Right cardiac atrium (tissue), 5 donors: ENCODE measurements around the gene WDR11. TPM values are rescaled to one million over a fixed set of nuclear protein-coding genes. Genes with fewer than 3 reads are reported as not detected.

Experiments
- ATAC-seq, 2 donors: fragments of 200-7000 bp; cut with Tn5 transposase; one replicate each; pipeline versions ENCODE4 v1.8.0 to v1.9.1; 2020; ENCODE audit warnings: moderate library complexity in 2 of 2, mild to moderate bottlenecking in 1 of 2
- DNase-seq, 3 donors: peaks; one replicate each; pipeline ENCODE4 v3.0.0-alpha.2; 2020
- H3K27ac ChIP-seq: one replicate; pipeline ENCODE4 v1.5.1; 2013; ENCODE audit warnings: mild to moderate bottlenecking, low read length, control low read depth, moderate library complexity
- H3K27me3 ChIP-seq: one replicate; pipeline ENCODE4 v1.6.1; 2013; ENCODE audit not compliant: control insufficient read depth, insufficient read depth
- H3K4me1 ChIP-seq: one replicate; pipeline ENCODE4 v1.6.1; 2013; ENCODE audit warnings: low read length; ENCODE audit not compliant: control insufficient read depth, insufficient read depth
- H3K4me3 ChIP-seq: one replicate; pipeline ENCODE4 v1.5.1; 2013; ENCODE audit warnings: low read length, control low read depth
- H3K9me3 ChIP-seq: one replicate; pipeline ENCODE4 v1.6.1; 2013; ENCODE audit warnings: low read length; ENCODE audit not compliant: control insufficient read depth
- WGBS: extraction: QIAGEN DNeasy Blood & Tissue Kit; methylation state at CpG from one replicate; pipeline ENCODE4 v1.1.7; 2013; 5-methylcytosine and 5-hydroxymethylcytosine counted together
- intact Hi-C, 4 donors: fragments of 100-400 bp; cut with DNase I; formaldehyde crosslinking; loops; one replicate each; pipeline versions ENCODE4 v1.11.0 to v1.14.0; 2022 to 2023
- polyA plus RNA-seq: library from polyadenylated mRNA; stranded (reverse); fragments of 200-250 nt; gene quantifications from one replicate; pipeline ENCODE4 v1.2.3, GENCODE V29; 2013
- total RNA-seq, 4 donors: library from RNA; stranded (reverse); fragmentation: NEBNext Ultra II Directional; extraction: Animal tissue kit (Norgen Biotek cat#: 25700); gene quantifications; one replicate each; pipeline ENCODE4 v1.2.1, GENCODE V29; 2021
- donor health status: healthy with polysubstance abuse.
- donor health status: DM: no; HTN: yes; CAD: no.
- donor health status: DM: no; HTN: no; CAD: no.
- donor health status: DM: no; HTN: yes; CAD: no; lungs with severe emphysema.
- donor health status: DM: yes; HTN: yes; CAD: no.

The WDR11 gene
- total and polyA plus RNA-seq, 5 donors, result 10.2 to 21.9 (median 16.7) TPM

DNA sequence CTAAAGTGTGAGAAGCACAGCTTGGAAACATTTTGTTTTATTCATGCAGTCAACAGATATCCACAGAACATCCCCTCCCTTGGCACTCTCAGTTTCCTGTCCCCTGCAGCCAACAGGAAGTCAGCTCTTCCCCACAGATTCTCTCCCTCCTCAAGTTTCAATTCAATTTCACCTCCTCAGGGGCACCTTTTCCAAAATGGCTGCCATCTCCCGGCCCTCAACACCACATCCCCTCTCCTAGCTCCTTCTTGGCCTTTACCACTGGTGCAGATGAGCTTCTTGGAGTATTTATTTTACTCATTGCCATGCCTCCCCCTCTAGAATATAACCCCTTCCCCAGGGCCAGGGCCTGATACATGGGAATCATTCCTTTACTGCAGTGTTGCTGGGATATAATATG lies 94.0 kb downstream of the WDR11 start:
- ATAC-seq (no peak), DNase-seq (no peak)
- intact Hi-C loops, result loop anchor here (5.0 to 10.0 kb wide), 8 partner anchors 650 to 950 kb away; partner anchors contain the start of gene FGFR2 (in 2 of the 4)
- Histone ChIP-seq H3K4me3 (no peak overlapping the region), H3K27ac (no peak overlapping the region), H3K9me3 (no peaks in the 10 kb centered on the region), H3K27me3 (no peaks in the 10 kb centered on the region), H3K4me1 (no peaks in the 10 kb centered on the region)
- 95% methylated on average over 1 of the region's 1 CpG for WGBS

DNA sequence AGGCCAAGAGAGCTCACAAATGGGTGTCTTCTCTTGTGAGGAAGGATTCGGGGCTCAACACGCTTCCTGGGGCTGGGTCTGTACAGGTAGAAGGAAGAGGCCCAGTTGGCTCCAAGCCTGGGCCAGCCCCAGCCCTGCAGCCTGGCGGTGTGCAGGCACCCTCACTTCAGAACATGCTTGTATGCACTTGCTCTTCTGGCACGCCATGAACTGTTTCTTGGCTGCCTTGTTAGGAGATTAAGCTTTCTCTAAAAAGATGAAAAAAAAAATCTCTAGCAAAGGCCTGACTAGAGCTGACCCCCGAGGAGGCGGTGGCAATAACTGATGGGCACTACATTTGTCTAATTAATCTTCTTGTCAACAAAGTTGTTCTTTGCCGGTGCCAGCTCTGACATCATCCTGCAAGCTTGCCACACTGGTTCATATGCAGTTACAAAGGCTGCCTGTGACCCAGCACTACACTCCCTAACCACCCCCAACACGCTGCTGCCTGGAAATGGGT lies 94.7 kb downstream of the WDR11 start:
- no peaks in the 10 kb centered on the region for H3K27me3 ChIP-seq
- 48% methylated on average over 8 of the region's 8 CpGs for WGBS
- intact Hi-C loops, result loop anchor here (5.0 to 10.0 kb wide), 8 partner anchors 649 to 949 kb away; partner anchors contain the start of gene FGFR2 (in 2 of the 4)
- no peak overlapping the region for H3K4me3 ChIP-seq
- peak; percentile 61 to 63 for ATAC-seq
- no peak overlapping the region for H3K27ac ChIP-seq
- H3K4me1 ChIP-seq, result no peaks in the 10 kb centered on the region
- H3K9me3 ChIP-seq, result no peaks in the 10 kb centered on the region
- peak in 2 of 3 donors; percentile 77 to 82 for DNase-seq

DNA sequence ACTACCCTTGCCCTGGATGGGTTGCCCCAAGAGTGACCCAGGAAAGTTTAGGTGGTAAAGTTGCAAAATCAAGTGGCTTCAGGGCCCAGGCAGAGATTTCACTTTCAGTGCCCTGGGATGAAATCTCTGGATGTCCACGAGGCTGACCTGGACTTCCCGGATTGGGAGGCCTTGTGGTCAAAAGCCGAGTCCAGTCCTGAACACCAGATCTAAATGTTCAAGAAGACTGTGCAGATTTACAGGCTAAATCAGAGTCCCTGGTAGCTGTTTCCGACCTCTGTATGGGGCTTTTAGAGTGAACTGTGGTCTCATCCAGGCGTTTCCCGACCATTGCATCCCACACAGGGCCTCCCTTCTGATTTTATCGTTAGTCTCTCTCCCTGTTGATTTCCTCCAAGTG lies 95.3 kb downstream of the WDR11 start:
- no peak overlapping the region for H3K27ac ChIP-seq
- no peaks in the 10 kb centered on the region for H3K9me3 ChIP-seq
- no peak for ATAC-seq
- WGBS, result 58% methylated on average over 7 of the region's 7 CpGs
- intact Hi-C loops, result loop anchor here (5.0 to 10.0 kb wide), 8 partner anchors 648 to 948 kb away; partner anchors contain the start of gene FGFR2 (in 2 of the 4)
- DNase-seq, result no peak
- no peaks in the 10 kb centered on the region for H3K4me1 ChIP-seq
- no peaks in the 10 kb centered on the region for H3K27me3 ChIP-seq
- H3K4me3 ChIP-seq, result no peak overlapping the region

DNA sequence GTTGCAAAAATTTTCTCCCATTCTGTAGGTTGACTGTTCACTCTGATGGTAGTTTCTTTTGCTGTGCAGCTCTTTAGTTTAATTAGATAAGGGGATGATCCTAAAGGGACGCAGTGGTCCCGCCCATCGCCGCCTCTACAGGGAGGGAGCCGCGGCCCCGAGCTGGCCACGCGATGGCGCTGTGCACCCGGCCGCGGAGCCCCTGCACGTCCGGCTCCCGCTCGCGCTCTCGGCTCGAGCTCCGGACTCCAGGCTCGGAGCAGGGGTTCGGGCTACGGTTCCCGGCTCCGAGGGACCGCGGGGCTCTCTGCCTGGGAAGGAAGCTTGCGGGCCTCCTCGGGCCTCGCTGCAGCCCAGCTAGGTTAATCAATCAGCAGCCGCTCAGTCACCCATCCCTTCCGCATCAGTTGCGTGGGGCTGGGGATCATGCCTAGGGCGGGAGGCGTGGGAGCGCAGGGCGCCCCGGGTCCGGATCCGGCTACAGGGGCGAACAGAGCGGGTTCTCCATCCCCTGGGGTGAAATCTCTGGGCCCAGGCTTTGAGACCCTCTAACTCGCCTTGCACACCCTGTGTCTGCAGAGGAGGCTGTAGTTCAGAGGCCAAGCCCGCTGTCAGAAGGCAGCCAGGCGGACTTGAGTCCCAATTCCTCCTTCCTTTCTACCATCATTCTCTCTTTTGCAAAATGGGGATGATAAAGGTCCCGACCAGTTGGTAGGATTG lies 97.9 kb downstream of the WDR11 start:
- Histone ChIP-seq H3K4me1 (no peaks in the 10 kb centered on the region), H3K4me3 (peak overlapping the region; percentile 41), H3K9me3 (peaks cover 2% of the 10 kb centered on the region), H3K27me3 (no peaks in the 10 kb centered on the region), H3K27ac (no peak overlapping the region)
- DNase-seq (peak; percentile 76 to 92 (median 89)), ATAC-seq (peak; percentile 94 to 96)
- intact Hi-C loops, result loop anchor here (5.0 to 10.0 kb wide), 8 partner anchors 646 to 946 kb away; partner anchors contain the start of gene FGFR2 (in 2 of the 4)
- 2% methylated on average over 47 of the region's 47 CpGs for WGBS

DNA sequence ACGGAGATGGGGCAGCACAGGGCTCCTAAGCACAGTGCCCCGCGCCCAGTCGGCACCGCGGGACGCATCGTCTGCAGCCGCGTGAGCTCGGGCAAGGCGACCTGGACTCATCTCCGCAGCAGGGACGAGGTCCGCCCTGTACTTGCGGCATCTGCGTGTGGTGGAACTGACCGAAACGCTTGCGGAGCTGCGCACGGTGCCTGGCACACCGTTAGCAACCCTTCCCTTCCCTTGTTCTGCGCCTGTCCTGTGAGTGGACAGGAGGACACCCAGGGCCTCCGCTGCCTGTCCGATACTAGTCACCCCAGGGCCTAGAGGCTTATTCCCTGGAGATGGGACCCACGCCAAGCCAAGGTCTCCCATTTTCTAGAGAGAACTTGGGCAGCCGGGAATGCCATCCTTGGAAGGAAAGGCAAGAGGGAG lies 98.5 kb downstream of the WDR11 start:
- DNase-seq (peak in 1 of 3 donors; percentile 53), ATAC-seq (peak; percentile 8 to 58)
- 17% methylated on average over 28 of the region's 28 CpGs for WGBS
- intact Hi-C loops, result loop anchor here (5.0 to 10.0 kb wide), 8 partner anchors 645 to 945 kb away; partner anchors contain the start of gene FGFR2 (in 2 of the 4)
- Histone ChIP-seq H3K4me3 (peak overlapping the region; percentile 41), H3K27ac (no peak overlapping the region), H3K27me3 (no peaks in the 10 kb centered on the region), H3K9me3 (peaks cover 2% of the 10 kb centered on the region), H3K4me1 (no peaks in the 10 kb centered on the region)

DNA sequence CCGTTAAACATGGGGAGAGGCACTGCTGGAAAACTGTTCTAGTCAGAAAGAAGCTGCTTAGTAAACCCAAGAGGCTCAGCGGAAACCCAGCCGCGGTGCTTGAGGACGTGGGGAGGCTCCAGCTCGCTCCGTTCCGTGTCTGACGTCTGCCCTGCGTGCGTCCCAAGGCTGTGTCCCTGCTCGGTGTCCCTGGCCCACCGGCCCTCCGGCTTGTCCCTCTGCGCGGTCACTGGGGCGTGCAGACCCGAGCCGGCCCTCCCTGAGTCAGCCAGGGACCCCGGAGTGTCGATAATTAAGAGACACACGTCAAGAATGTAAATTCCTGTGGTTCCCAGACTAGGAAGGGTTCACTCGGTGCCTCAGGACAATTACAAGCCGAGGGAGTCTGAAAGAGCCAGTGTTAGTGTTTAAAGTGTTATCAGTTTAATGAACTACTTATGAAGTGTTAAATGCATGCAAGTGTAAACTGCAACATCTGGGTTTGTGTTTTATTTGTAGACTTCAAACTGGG lies 98.9 kb downstream of the WDR11 start:
- H3K4me1 ChIP-seq, result no peaks in the 10 kb centered on the region
- intact Hi-C loops, result no loop called here
- peak in 2 of 3 donors; percentile 34 to 67 for DNase-seq
- 14% methylated on average over 24 of the region's 24 CpGs for WGBS
- no peak overlapping the region for H3K27ac ChIP-seq
- ATAC-seq, result peak; percentile 36 to 47
- H3K27me3 ChIP-seq, result no peaks in the 10 kb centered on the region
- H3K4me3 ChIP-seq, result no peak overlapping the region
- peaks cover 2% of the 10 kb centered on the region for H3K9me3 ChIP-seq

DNA sequence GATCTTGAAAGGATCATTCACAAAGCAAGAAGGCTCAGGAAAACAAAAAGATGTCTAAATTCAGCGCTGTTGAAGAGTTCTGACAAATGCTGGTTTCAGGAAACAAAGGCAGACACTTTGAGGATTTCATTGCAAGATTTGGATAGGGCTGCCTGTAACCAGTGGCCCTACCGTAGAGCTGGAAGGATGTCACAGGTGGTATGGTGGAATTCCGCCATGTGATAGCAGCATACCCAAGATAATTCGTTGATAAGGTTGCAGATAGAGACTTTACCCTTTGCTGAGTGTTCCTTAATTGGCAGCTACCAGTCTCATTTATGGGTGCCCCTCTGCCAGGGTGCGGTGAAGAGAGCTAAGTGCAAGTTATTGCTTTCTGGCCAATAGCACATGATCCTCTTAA lies 100.1 kb downstream of the WDR11 start:
- Histone ChIP-seq H3K9me3 (peaks cover 2% of the 10 kb centered on the region), H3K27me3 (no peaks in the 10 kb centered on the region), H3K4me1 (no peaks in the 10 kb centered on the region), H3K4me3 (no peak overlapping the region), H3K27ac (no peak overlapping the region)
- DNase-seq, result no peak
- no peak for ATAC-seq
- 84% methylated on average over 5 of the region's 5 CpGs for WGBS
- intact Hi-C loops, result no loop called here

DNA sequence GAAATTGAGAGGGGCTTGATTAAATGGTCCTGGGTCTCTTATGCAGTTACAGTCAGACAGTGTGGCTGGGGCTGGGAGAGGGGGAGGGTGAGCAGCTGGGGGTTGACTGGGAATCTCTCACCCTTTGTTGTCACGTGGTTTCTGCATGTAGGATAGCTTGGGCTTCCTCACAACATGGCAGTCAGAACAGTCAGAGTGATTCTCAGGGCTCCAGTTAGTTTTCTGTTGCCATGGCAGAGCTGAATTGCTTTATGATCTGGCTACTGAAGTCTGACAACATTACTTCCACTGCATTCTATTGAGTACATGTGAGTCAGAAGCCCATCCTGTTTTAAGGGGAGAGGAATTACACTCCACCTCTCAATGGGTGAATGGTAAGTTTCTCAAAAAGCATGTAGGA lies 102.7 kb downstream of the WDR11 start:
- peaks cover 2% of the 10 kb centered on the region for H3K9me3 ChIP-seq
- no peaks in the 10 kb centered on the region for H3K4me1 ChIP-seq
- no peak overlapping the region for H3K27ac ChIP-seq
- WGBS, result 71% methylated on average over 1 of the region's 1 CpG
- no peaks in the 10 kb centered on the region for H3K27me3 ChIP-seq
- no peak for ATAC-seq
- intact Hi-C loops, result no loop called here
- no peak overlapping the region for H3K4me3 ChIP-seq
- DNase-seq, result no peak
